Peyer's patch (tissue), 4 donors: Measurements from ENCODE around the gene ABR.

Source experiments
- CTCF ChIP-seq, 6 experiments: fragments of 450-650 bp in 4 of 6; fragments of 200-600 bp in 2 of 6; sonication (generic) in 1 of 6; IDR thresholded peaks; one replicate each; pipeline ENCODE4 v1.5.1; 2017 to 2019; ENCODE audit warnings: antibody characterized with exemption in 6 of 6, mild to moderate bottlenecking in 3 of 6, moderate library complexity in 1 of 6
- POLR2A ChIP-seq, 2 donors: fragments of 450-650 bp; IDR thresholded peaks; one replicate each; pipeline ENCODE4 v1.5.1; 2017; ENCODE audit warnings: antibody characterized with exemption in 2 of 2, mild to moderate bottlenecking in 2 of 2, moderate library complexity in 2 of 2

DNA sequence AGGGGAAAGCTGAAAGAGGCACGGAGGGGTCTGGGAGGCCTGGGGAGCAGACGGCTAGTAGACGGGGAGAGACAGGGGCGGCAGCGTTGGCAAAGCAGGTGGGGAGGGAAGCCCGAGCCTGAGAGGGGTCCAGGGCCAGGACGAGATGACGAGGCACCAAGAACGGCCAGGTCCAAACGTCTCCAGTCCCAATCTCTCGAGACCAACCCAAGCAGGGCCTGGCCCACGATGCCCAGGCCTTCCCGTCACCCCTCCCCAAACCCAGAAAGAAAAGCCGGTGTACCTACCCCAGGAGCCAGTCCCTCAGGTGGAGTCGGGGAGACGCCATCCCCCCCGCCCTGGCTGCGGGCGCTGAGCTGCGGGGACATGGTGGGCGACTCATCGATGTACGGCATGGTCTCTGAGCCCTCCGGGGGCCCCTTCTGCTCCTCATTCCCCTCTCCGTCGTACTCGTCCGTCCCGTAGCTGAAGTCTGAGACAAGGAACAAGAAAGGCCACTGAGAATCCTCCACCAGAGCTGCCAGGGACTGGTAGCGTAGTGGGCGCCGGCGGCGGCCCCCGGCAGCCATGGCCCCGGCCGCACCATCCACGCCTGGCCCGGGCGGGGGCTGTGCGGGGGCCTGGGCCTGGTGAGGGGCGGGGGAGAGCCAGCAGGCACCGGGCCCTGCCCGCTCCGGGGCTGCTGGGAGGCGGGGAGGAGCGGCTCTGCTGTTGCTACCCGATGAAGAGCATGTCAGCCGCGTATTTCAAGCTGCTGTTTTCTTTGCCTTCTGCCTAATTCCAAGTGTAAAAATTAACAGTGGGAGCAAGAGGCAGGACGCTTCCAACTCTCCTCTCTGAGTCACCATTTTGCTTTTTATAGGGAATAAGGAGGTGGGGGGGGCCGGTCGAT, 54.6 kb downstream of the ABR start:
- TF ChIP-seq POLR2A (IDR thresholded peaks at IDR 0.05), result no peak
- TF ChIP-seq CTCF (IDR thresholded peaks at IDR 0.05), result no peak
